D721Med (cell line): ENCODE results near the gene PLXND1.

Experiments used
- DNase-seq: peaks from one replicate; pipeline ENCODE4 v3.0.0; 2011; ENCODE audit warnings: low spot score; ENCODE audit not compliant: insufficient read length
- FAIRE-seq: peaks from 2 replicates; lab custom pipeline; 2011; peaks lifted over from hg19 to GRCh38; lab: Jason Lieb, UNC
- TF ChIP-seq, protein P1 (sequence below): IDR thresholded peaks from 2 replicates; pipeline ENCODE4 v1.5.1; 2012; ENCODE audit warnings: mild to moderate bottlenecking, control low read depth; ENCODE audit not compliant: insufficient read depth; ENCODE audit errors: missing control alignments

Gene PLXND1

DNA sequence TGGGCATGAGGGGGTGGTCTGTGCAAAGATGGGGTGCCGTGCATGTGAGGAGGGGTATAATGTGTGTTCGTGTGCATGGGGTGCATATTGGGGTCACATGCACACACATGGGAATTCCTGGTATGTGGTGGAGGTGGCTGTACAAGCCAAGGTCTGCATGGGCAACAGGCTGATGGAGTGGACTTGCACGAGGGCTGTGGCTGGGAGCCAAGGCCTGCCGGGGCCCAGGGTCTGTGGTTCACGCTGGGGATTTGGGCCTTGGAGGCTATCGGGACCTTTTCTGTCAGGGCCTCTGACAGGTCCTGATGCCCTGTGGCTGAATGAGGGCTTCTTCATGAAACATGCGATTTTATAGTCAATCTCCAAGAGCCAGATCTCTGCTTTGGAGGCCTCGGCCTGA lies 9.8 kb upstream of the PLXND1 start:
- TF ChIP-seq, protein P1, sequence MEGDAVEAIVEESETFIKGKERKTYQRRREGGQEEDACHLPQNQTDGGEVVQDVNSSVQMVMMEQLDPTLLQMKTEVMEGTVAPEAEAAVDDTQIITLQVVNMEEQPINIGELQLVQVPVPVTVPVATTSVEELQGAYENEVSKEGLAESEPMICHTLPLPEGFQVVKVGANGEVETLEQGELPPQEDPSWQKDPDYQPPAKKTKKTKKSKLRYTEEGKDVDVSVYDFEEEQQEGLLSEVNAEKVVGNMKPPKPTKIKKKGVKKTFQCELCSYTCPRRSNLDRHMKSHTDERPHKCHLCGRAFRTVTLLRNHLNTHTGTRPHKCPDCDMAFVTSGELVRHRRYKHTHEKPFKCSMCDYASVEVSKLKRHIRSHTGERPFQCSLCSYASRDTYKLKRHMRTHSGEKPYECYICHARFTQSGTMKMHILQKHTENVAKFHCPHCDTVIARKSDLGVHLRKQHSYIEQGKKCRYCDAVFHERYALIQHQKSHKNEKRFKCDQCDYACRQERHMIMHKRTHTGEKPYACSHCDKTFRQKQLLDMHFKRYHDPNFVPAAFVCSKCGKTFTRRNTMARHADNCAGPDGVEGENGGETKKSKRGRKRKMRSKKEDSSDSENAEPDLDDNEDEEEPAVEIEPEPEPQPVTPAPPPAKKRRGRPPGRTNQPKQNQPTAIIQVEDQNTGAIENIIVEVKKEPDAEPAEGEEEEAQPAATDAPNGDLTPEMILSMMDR = no peak
- FAIRE-seq = no peak
- DNase-seq = no peak

DNA sequence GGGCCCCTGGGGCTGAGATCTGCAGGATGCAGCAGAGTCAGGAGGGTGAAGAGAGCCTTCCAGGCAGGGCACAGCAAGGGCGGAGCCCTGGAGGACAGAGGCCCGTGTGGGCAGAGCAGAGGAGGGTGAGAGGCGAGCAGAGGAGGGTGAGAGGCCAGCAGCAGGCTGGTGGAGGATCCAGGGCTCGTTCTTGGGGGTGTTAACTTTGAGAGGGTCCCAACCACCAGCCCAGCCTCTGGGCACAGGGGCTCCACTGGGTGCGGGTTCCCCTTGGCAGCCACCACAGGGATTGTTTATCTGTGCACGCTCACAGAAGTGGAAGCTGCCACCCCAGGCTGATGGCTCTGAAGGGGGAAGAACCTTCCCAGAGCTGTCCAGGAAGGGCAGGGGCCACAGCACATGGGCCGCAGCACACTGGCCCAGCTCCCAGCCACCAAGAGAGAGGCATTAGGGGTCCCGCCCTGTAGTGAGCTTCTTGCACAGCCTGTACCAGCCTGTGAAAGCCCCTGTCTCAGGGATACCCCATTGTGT lies 9.3 kb upstream of the PLXND1 start:
- no peak for FAIRE-seq
- TF ChIP-seq, protein P1 = no peak
- DNase-seq = no peak

DNA sequence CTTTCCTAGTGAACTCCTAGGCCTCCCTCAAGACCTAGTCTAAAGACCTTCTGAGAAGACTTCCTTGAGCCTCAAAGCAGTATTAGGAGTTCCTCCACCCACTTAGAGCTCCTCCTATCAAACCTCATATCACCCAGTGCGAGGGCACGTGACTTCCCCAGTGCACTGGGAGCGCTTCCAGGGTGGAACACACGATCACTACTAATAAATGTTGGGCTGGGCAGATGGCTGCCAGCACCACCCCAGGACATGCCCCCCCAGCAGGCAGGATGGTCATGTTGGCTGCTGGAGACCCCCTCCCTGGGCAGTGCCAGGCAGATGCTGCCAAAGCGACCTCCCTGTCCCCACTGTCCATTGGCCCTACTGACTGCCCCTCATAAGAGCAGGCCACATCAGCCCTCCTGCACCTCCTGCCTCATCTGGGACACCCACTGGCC lies 8.5 kb upstream of the PLXND1 start:
- FAIRE-seq (no peak), DNase-seq (no peak)
- TF ChIP-seq, protein P1 = no peak

DNA sequence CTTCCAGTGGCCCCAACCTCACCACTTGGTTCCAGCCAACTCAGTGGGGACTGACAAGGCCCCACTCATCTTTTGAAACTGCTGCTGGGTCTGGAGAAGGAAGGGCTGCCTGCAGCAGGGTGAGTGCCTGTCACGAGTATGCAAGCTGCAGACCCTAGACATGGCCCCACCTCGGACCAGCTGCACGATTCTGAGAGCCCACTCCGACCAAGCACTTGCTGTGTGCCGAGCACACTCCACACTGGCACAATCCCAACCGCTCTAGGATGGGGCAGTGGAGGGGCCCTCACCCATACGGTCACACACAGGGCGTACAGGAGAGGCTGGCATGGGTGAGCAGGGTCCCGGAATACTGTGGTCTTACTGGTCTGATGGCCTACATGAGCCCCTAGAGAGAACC lies 8.0 kb upstream of the PLXND1 start:
- DNase-seq (no peak), FAIRE-seq (no peak)
- TF ChIP-seq, protein P1 = no peak

DNA sequence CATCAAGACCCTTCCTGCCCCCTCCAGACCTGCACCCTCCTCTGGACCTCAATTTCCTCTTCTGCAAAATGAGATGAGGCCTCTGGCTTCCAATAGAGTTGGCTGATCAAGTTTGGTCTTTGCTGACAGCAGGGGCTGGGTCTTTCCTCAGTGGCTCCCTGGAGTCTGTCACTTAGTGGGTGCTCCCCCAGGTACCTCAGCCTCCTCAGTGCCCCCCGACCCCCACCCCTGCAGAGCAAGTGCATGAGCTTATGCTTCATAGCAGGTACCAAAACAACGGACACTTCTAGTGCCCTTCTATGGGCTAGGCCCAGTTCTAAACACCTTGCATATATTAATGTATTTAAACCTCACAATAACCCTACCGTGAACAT lies 6.9 kb upstream of the PLXND1 start:
- no peak for DNase-seq
- no peak for FAIRE-seq
- TF ChIP-seq, protein P1 = no peak

DNA sequence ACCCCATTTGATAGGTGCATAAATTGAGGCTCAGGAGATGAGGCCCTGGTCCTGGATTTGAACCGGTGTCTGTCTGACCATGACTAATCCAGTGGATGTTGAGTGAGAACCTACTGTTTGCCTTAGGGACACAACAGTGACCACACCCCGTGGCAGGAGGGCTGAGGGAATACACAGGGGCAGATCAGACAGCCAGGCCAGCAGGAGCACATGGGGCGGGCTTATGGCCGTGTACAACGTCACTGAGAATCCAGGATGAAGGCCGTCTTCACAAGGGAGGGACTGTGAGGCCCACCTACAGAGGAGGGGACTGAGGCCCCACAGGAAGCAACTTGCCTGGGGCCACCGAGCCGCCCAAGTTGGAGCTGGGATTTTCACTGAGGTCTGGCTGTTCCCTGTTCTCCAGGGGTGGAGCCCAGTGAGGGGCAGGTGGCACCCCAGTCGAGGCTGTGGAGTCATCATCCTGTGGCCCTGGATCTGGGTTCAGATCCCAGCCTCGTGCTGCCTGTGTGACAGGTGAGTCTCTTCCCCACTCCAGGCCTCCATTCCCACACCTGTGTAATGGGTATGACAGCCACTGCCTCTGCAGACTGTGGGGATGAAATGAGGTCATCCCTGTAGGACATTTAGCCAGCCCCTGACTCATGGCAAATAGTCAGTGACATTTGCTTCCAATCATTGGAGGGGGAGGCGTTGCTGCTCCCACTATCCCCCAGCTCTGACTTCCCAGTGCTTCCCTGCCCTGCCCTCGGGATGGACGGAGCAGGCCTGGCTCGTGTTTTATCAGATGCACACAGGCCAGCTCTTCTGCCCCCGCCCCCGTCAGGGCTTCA lies 6.3 kb upstream of the PLXND1 start:
- TF ChIP-seq, protein P1 = no peak
- no peak for DNase-seq
- no peak for FAIRE-seq
